PC-9 (cell line): ENCODE measurements around the gene SGMS1. TPM values are rescaled to one million over a fixed set of nuclear protein-coding genes. Genes with fewer than 3 reads are reported as not detected.
"Not testable (repeated sequence)": the region's sequence is repeated elsewhere in the genome, so short reads cannot be mapped to it uniquely, and the experiment has no call there.

Experiments
- BruUV-seq: library from RNA; stranded (reverse); fragments of 400-500 nt; replicated peaks from 2 replicates; lab custom pipeline; 2021; lab: Mats Ljungman, UMichigan
- CTCF ChIA-PET: fragments of 300-600 bp; sonication (Branson Sonifier 250); formaldehyde crosslinking; loops from one replicate; lab custom pipeline; 2022; ENCODE audit warnings: antibody characterized with exemption; lab: Charles Lee
- POLR2A ChIA-PET: fragments of 300-600 bp; sonication (Branson Sonifier 250); formaldehyde crosslinking; loops from one replicate; lab custom pipeline; 2022; ENCODE audit warnings: antibody characterized with exemption; ENCODE audit not compliant: unreplicated experiment; lab: Charles Lee
- DNase-seq, 2 experiments: peaks; one replicate each; pipeline versions ENCODE4 v3.0.0 to v3.0.0-alpha.2; 2015 to 2022; ENCODE audit warnings: mixed read lengths in 1 of 2
- H2AFZ ChIP-seq: fragments of 200-600 bp; sonication (generic); 2 replicates; pipeline ENCODE4 v1.8.1; 2017; ENCODE audit warnings: antibody characterized with exemption
- H3F3A ChIP-seq: fragments of 200-600 bp; sonication (generic); 2 replicates; pipeline ENCODE4 v1.8.1; 2017; ENCODE audit warnings: antibody characterized with exemption, mild to moderate bottlenecking, low read depth; ENCODE audit not compliant: insufficient read depth
- H3K27ac ChIP-seq: fragments of 200-600 bp; sonication (generic); 2 replicates; pipeline ENCODE4 v1.6.1; 2016; ENCODE audit warnings: mixed run types
- H3K27me3 ChIP-seq: fragments of 200-600 bp; sonication (generic); 2 replicates; pipeline ENCODE4 v1.6.1; 2016; ENCODE audit warnings: low read depth, mixed run types; ENCODE audit not compliant: insufficient read depth
- H3K36me3 ChIP-seq: fragments of 200-600 bp; sonication (generic); 2 replicates; pipeline ENCODE4 v1.6.1; 2016; ENCODE audit warnings: low read depth, mixed run types
- H3K4me1 ChIP-seq: fragments of 200-600 bp; sonication (generic); replicated peaks from 2 replicates; pipeline ENCODE4 v1.6.1; 2016; ENCODE audit warnings: mixed run types; ENCODE audit not compliant: insufficient read depth
- H3K4me2 ChIP-seq: fragments of 200-600 bp; sonication (generic); 2 replicates; pipeline ENCODE4 v1.6.1; 2017; ENCODE audit warnings: mixed run types
- H3K4me3 ChIP-seq: fragments of 200-600 bp; sonication (generic); 2 replicates; pipeline ENCODE4 v1.6.1; 2016; ENCODE audit warnings: mixed run types
- H3K79me2 ChIP-seq: fragments of 200-600 bp; sonication (generic); 2 replicates; pipeline ENCODE4 v1.6.1; 2017; ENCODE audit warnings: low read depth, mixed run types
- H3K9me2 ChIP-seq: fragments of 200-600 bp; sonication (generic); 2 replicates; pipeline ENCODE4 v1.8.1; 2017; ENCODE audit warnings: mild to moderate bottlenecking; ENCODE audit not compliant: insufficient read depth
- H3K9me3 ChIP-seq: fragments of 200-600 bp; sonication (generic); 2 replicates; pipeline ENCODE4 v1.8.1; 2016; ENCODE audit warnings: low read depth; ENCODE audit not compliant: insufficient read depth
- H4K20me1 ChIP-seq: fragments of 200-600 bp; sonication (generic); 2 replicates; pipeline ENCODE4 v1.8.1; 2017; ENCODE audit not compliant: insufficient read depth
- CTCF ChIP-seq: fragments of 200-600 bp; sonication (generic); conservative IDR thresholded peaks from 2 replicates; pipeline ENCODE4 v1.6.1; 2017; ENCODE audit warnings: mixed run types, antibody characterized with exemption, mild to moderate bottlenecking, moderate library complexity
- EZH2 ChIP-seq: fragments of 200-600 bp; sonication (generic); IDR thresholded peaks from 2 replicates; pipeline ENCODE4 v1.8.0; 2017; ENCODE audit warnings: antibody characterized with exemption, low read depth
- intact Hi-C: fragments of 100-400 bp; cut with micrococcal nuclease; formaldehyde crosslinking; loops from one replicate; pipeline ENCODE4 v1.10.0; 2022; ENCODE audit not compliant: unreplicated experiment
- total RNA-seq: library from RNA; stranded (reverse); gene quantifications from 2 replicates; pipeline ENCODE4 v1.2.3, GENCODE V29; 2021

Gene SGMS1
- total RNA-seq, 1 experiment from 2014 or later, result 35.0 TPM

- Histone ChIP-seq H3K9me2 (no peaks in the 10 kb centered on the region), H3F3A (peaks cover 18% of the 10 kb centered on the region; the same call in 1 of the 2 replicates), H3K27me3 (no peaks in the 10 kb centered on the region), H3K9me3 (no peaks in the 10 kb centered on the region), H2AFZ (no peak overlapping the region), H3K4me2 (peak overlapping the region; percentile 18), H3K79me2 (peaks cover 21% of the 10 kb centered on the region; the same call in 1 of the 2 replicates), H3K36me3 (no peaks in the 10 kb centered on the region), H3K4me1 (peaks cover 39% of the 10 kb centered on the region), H4K20me1 (no peaks in the 10 kb centered on the region), H3K4me3 (no peak overlapping the region), H3K27ac (peak overlapping the region; percentile 70)
- no TSS peak for BruUV-seq
- intact Hi-C loops, result no loop called here
- TF ChIP-seq CTCF (no peak), EZH2 (no peak)
- ChIA-PET POLR2A (interaction anchor here (0.7 kb wide), 1 partner anchor 33 kb away, joined by 5 read pairs; no protein-coding TSS in a partner anchor), CTCF (no interaction called here)
- no peak for DNase-seq
Measured at GRCh38 chr10:50504389-50504788, 119.4 kb downstream of the SGMS1 start.

GRCh38 chr10:50503661-50504320 lies 120.0 kb downstream of the SGMS1 start:
- Histone ChIP-seq H3K36me3 (no peaks in the 10 kb centered on the region), H3K4me1 (peaks cover 39% of the 10 kb centered on the region), H3K79me2 (peaks cover 15% of the 10 kb centered on the region; the same call in 1 of the 2 replicates), H3K27me3 (no peaks in the 10 kb centered on the region), H3K27ac (peak overlapping the region; percentile 70), H3K4me2 (peak overlapping the region; percentile 18), H3K9me2 (no peaks in the 10 kb centered on the region), H3K9me3 (no peaks in the 10 kb centered on the region), H3F3A (peaks cover 18% of the 10 kb centered on the region; the same call in 1 of the 2 replicates), H4K20me1 (no peaks in the 10 kb centered on the region), H3K4me3 (no peak overlapping the region), H2AFZ (no peak overlapping the region)
- intact Hi-C loops, result loop anchor here (2.0 kb wide), 1 partner anchor 119 kb away; the partner anchor contains the start of gene SGMS1
- ChIA-PET CTCF (no interaction called here), POLR2A (interaction anchor here (0.7 kb wide), 1 partner anchor 32 kb away, joined by 5 read pairs; no protein-coding TSS in a partner anchor)
- no TSS peak for BruUV-seq
- TF ChIP-seq CTCF, result no peak
- no peak for TF ChIP-seq EZH2
- peak in 1 of 2 experiments; percentile 78 for DNase-seq

GRCh38 chr10:50503156-50503555 lies 120.6 kb downstream of the SGMS1 start:
- H3K27me3 ChIP-seq, H3K36me3 ChIP-seq, DNase-seq, H3K4me2 ChIP-seq, H3K4me3 ChIP-seq, H4K20me1 ChIP-seq, H2AFZ ChIP-seq, POLR2A ChIA-PET, BruUV-seq, H3K9me3 ChIP-seq, CTCF ChIA-PET, H3K9me2 ChIP-seq, H3K79me2 ChIP-seq: not testable (repeated sequence)
- H3F3A ChIP-seq, result peaks cover 18% of the 10 kb centered on the region; the same call in 1 of the 2 replicates
- peak overlapping the region; percentile 62; the same call in 1 of the 2 replicates for H3K27ac ChIP-seq
- peaks cover 41% of the 10 kb centered on the region for H3K4me1 ChIP-seq
- intact Hi-C loops, result loop anchor here (2.0 kb wide), 1 partner anchor 120 kb away; the partner anchor contains the start of gene SGMS1
